Choroid plexus epithelial cell (primary cell): ENCODE data around the gene MAP7.
A peak's percentile ranks its signal among the peaks of the same experiment; 100 is the strongest.

Experiments
- DNase-seq: peaks from one replicate; pipeline ENCODE4 v3.0.0-alpha.2; 2010; ENCODE audit warnings: low read depth
- H3K4me3 ChIP-seq: 2 replicates; pipeline ENCODE4 v1.5.1; 2011; ENCODE audit warnings: low read depth, mild to moderate bottlenecking, control low read depth, low read length, moderate library complexity
- TF ChIP-seq, protein P1 (sequence below): conservative IDR thresholded peaks from 2 replicates; pipeline ENCODE4 v1.5.1; 2011; ENCODE audit warnings: low read depth, mild to moderate bottlenecking, control low read depth, inconsistent platforms, low read length, moderate library complexity

The MAP7 gene

DNA sequence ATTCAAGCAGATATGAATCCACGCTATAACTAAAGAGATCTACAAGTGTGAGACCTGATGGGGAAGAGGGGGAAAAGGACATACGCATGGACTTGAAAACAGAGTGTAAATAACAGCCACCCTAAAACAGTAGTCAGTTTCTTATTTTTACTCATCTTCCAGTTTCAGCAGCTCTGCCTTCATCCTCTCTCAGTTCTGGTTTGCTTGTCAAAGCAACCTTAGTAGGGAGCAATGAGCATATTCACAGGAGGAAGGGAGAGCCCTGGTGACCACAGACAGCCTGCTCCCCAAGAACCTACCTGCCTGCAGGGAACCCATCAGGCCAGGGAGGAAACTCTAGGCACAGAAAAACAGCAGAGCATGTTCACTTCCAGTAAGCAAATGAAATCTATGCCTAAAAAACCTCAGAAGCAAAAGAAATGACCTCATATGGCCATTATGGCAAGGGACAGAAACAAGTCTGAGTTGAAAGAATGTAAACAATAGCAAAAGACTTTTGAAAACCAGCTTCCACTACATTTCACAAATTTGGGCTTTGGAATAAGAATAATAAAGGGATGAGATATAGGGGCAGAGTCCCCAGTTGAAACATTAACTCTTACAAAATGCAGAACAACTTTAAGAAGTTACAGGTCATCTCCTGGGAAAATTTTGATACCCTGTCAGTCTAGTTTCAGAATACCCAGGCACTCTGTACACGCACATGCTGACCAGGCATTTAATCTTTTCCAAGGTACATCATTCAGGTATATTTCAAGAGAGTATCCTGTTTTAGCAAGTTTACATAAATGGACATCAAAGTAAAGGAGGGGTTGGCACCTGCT lies 139.8 kb downstream of the MAP7 start:
- H3K4me3 ChIP-seq = no peak overlapping the region
- DNase-seq = no peak
- TF ChIP-seq, protein P1, sequence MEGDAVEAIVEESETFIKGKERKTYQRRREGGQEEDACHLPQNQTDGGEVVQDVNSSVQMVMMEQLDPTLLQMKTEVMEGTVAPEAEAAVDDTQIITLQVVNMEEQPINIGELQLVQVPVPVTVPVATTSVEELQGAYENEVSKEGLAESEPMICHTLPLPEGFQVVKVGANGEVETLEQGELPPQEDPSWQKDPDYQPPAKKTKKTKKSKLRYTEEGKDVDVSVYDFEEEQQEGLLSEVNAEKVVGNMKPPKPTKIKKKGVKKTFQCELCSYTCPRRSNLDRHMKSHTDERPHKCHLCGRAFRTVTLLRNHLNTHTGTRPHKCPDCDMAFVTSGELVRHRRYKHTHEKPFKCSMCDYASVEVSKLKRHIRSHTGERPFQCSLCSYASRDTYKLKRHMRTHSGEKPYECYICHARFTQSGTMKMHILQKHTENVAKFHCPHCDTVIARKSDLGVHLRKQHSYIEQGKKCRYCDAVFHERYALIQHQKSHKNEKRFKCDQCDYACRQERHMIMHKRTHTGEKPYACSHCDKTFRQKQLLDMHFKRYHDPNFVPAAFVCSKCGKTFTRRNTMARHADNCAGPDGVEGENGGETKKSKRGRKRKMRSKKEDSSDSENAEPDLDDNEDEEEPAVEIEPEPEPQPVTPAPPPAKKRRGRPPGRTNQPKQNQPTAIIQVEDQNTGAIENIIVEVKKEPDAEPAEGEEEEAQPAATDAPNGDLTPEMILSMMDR = no peak

DNA sequence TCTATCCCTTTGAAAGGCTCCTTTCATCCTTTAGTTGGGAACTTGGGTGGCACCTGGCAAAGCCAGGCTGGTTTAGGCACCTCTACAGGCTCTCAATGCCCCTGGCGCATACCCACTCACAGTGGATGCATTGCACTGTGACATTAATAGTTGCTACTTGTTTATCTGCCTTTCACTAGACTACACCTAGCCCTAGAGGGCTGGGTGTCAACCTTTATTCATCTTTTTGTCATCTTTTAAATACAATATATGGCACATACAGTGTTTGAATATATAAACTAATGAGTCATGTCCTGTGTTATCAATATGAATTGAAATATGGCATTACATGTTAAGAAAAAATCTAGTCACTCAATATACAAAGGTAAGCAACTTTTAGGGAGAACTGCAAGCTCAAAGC lies 140.6 kb downstream of the MAP7 start:
- H3K4me3 ChIP-seq = no peak overlapping the region
- no peak for DNase-seq
- TF ChIP-seq, protein P1 = no peak

DNA sequence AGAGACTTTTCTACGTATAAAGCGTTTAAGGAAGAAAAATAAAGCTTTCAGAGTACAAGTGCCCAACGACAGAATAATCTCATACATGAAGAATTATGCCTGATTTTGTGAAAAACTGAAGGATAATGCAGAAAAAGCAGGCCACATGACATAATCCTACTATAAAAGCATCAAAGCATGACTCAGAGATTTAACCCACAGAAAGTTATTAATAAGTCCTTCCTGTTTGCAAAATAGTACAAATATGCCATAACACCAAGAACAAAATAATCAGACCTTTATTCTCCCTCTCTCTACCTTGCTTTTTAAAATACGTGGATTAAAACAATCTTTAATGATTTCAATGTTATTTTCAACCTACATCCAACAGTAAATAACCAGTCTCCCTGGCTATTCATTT lies 142.0 kb downstream of the MAP7 start:
- TF ChIP-seq, protein P1 = no peak
- peak; percentile 61 for DNase-seq

DNA sequence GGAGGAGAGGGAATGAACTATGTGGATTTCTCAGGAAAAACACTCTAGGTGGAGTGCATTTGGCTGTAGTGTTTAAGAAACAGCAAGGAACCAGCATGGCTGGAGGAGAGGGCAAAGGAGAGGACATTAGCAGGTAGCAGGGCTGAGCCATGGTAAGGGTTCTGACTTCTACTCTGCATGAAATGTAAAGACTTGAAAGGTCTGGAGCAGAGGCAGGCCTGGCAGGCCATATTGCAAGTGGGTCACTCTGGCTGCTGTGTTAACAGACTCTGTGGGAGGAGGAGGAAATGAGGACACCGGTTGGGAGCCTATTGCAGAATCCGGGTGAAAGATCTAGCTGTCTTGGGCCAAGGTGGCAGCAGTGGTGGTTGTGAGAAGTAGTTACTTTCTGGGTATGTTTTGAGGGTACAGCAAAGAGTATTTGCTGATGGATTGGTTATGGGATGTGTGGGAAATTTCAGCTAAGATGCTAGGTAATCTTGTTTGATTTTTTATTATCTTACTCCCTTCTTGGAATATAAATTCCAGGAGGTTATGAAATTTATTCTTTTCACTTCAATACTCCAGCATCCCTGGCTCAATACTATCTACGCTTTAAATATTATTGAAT lies 144.7 kb downstream of the MAP7 start:
- DNase-seq = peak; percentile 13
- H3K4me3 ChIP-seq = no peak overlapping the region
- TF ChIP-seq, protein P1 = no peak

More for the DNA sequence above, 142.0 kb downstream of the MAP7 start:
- no peak overlapping the region for H3K4me3 ChIP-seq

DNA sequence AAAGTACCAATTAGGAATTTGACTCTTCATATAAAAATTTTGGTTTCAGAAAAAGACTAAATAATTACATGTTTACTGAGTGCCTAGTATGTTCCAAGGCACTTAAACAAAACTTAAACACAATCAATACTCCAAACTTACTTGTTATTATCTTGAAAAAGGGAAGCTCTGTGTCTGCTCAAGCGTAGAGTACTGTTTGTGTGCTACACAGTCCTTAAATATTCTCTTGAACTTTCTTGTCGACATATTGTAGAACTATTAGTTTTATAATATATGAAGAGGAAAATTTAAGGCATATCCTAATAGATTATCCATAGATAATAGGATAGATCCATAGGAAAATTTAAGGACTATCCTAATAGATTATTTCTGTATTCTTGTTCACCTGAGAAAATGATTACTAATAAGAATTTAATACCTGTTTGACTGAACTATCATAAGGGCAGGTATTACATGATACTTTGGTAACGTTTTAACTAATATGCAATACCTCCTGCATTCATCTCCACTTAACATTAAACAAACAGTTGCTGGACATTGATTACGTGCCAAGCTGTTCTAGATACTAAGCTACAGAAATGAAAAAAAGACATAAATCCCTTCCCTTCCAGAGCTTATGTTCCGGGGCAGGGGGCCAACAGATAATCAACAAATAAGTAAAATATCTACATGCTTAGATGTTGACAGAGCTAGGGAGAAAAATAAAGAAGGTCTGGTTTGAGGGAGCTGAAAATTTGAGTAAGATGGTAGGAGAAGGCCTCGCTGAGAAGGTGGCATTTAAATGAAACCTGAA lies 145.4 kb downstream of the MAP7 start:
- H3K4me3 ChIP-seq = no peak overlapping the region
- TF ChIP-seq, protein P1 = no peak
- no peak for DNase-seq

DNA sequence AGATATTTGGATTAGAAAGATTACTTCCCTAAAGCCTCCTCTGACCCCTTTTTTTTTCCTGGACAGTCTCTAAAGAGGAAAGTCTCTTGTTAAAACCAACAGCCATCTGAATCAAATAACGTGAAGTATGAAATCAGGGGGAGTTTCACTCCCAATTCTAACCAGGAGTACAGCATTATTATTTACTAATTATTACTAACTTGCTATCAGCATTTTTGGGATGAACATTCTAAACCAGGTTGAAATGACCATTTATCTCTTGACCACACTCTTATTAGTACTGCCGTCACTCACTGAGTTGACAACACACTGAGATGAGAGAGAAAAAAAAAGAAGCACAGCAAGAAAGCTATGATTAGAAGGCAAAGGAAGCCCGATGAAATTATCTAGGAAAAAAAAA lies 146.2 kb downstream of the MAP7 start:
- TF ChIP-seq, protein P1 = no peak
- DNase-seq = no peak
- no peak overlapping the region for H3K4me3 ChIP-seq
